ENCODE data around the gene GSK3A. TPM values are rescaled to one million over a fixed set of nuclear protein-coding genes. Genes with fewer than 3 reads are reported as not detected.
A peak's percentile ranks its signal among the peaks of the same experiment; 100 is the strongest.

Gene GSK3A
- total and polyA plus RNA-seq, 9 of the 15 experiments (the other 6 are each of a cell fraction or from before 2014, with no cell fraction given), result 0.62 to 90.7 (median 33.3) TPM

GRCh38 chr19:42242512-42243409 lies at the start of gene GSK3A (continued):
- TF ChIP-seq GTF2F1 (IDR thresholded peaks at IDR 0.05; ENCODE audit: low read depth, low read length), result peak; percentile 89
- TF ChIP-seq JUND (IDR thresholded peaks at IDR 0.05; ENCODE audit: borderline replicate concordance, low read depth, low read length), result peak; percentile 72
- TF ChIP-seq JUND (tag; IDR thresholded peaks at IDR 0.05; ENCODE audit: borderline replicate concordance, low read depth, low read length), result peak; percentile 11; the same call in 2 of the 3 replicates
- TF ChIP-seq E2F5 (CRISPR knock-in tag; IDR thresholded peaks at IDR 0.05), result 0 out of 2 replicates have a peak, but pooled peaks have one; percentile 15
- TF ChIP-seq OTX1 (CRISPR knock-in tag; IDR thresholded peaks at IDR 0.05), result peak; percentile 67; the same call in 1 of the 2 replicates
- peak; percentile 78; the same call in 1 of the 2 replicates for TF ChIP-seq ZNF197 (CRISPR knock-in tag; IDR thresholded peaks at IDR 0.05; ENCODE audit: low read depth)
- TF ChIP-seq NFYB (IDR thresholded peaks at IDR 0.05; ENCODE audit: extremely low read depth, insufficient read length), result peak; percentile 6
- TF ChIP-seq HINFP (tag; conservative IDR thresholded peaks at IDR 0.05; ENCODE audit: low read depth), result no peak
- no peak for TF ChIP-seq BDP1 (IDR thresholded peaks at IDR 0.05; ENCODE audit: insufficient read depth, insufficient read length)
- no peak for TF ChIP-seq ZNF318 (IDR thresholded peaks at IDR 0.05; ENCODE audit: borderline replicate concordance in 1 of 2, low read depth in 1 of 2)
- TF ChIP-seq ZBTB12 (CRISPR knock-in tag; IDR thresholded peaks at IDR 0.05), result peak; percentile 67
- TF ChIP-seq NR0B1 (IDR thresholded peaks at IDR 0.05; ENCODE audit: partially characterized antibody), result no peak
